ENCODE results near the gene EID2B. TPM values are rescaled to one million over a fixed set of nuclear protein-coding genes. Genes with fewer than 3 reads are reported as not detected.
A peak's percentile ranks its signal among the peaks of the same experiment; 100 is the strongest.

EID2B gene
- total RNA-seq, 1 donor: 5.1 TPM

- Histone ChIP-seq H3K4me3 (ENCODE audit: insufficient read depth, low read length) (no peak overlapping the region), H3K4me2 (ENCODE audit: insufficient read depth, low read length) (no peak overlapping the region), H3K4me1 (ENCODE audit: insufficient read depth, low read length) (peaks cover 5% of the 10 kb centered on the region), H3K79me2 (ENCODE audit: insufficient read depth, low read length) (no peaks in the 10 kb centered on the region), H4K20me1 (ENCODE audit: insufficient read depth, low read length) (no peaks in the 10 kb centered on the region), H2AFZ (ENCODE audit: low read length) (no peak overlapping the region), H3K27me3 (ENCODE audit: insufficient read depth, low read length) (peaks cover 47% of the 10 kb centered on the region), H3K27ac (ENCODE audit: low read depth, low read length) (no peak overlapping the region), H3K36me3 (ENCODE audit: insufficient read depth, low read length) (no peaks in the 10 kb centered on the region), H3K9me3 (ENCODE audit: low read depth, low read length) (no peaks in the 10 kb centered on the region)
- no peak for DNase-seq (ENCODE audit: insufficient read length, low spot score, missing footprints)
- TF ChIP-seq CTCF (IDR thresholded peaks at IDR 0.05; ENCODE audit: extremely low read depth, low read depth, low read length): no peak
Observed at GRCh38 chr19:39496063-39496462, 36.6 kb downstream of the EID2B start.

- peaks cover 9% of the 10 kb centered on the region for H3K36me3 ChIP-seq (ENCODE audit: insufficient read depth, low read length)
- H4K20me1 ChIP-seq (ENCODE audit: insufficient read depth, low read length): no peaks in the 10 kb centered on the region
- no peak overlapping the region for H3K4me2 ChIP-seq (ENCODE audit: insufficient read depth, low read length)
- peaks cover 35% of the 10 kb centered on the region for H3K27me3 ChIP-seq (ENCODE audit: insufficient read depth, low read length)
- H3K4me3 ChIP-seq (ENCODE audit: insufficient read depth, low read length): no peak overlapping the region
- TF ChIP-seq CTCF (IDR thresholded peaks at IDR 0.05; ENCODE audit: extremely low read depth, low read depth, low read length): no peak
- no peak overlapping the region for H2AFZ ChIP-seq (ENCODE audit: low read length)
- H3K27ac ChIP-seq (ENCODE audit: low read depth, low read length): no peak overlapping the region
- peaks cover 5% of the 10 kb centered on the region for H3K4me1 ChIP-seq (ENCODE audit: insufficient read depth, low read length)
- peak; percentile 43 for DNase-seq (ENCODE audit: insufficient read length, low spot score, missing footprints)
- no peaks in the 10 kb centered on the region for H3K79me2 ChIP-seq (ENCODE audit: insufficient read depth, low read length)
- no peaks in the 10 kb centered on the region for H3K9me3 ChIP-seq (ENCODE audit: low read depth, low read length)
Observed at GRCh38 chr19:39494661-39495060, 38.0 kb downstream of the EID2B start.

GRCh38 chr19:39492788-39493187 lies 39.9 kb downstream of the EID2B start:
- Histone ChIP-seq H3K27me3 (ENCODE audit: insufficient read depth, low read length) (peaks cover 18% of the 10 kb centered on the region), H3K4me2 (ENCODE audit: insufficient read depth, low read length) (no peak overlapping the region), H4K20me1 (ENCODE audit: insufficient read depth, low read length) (no peaks in the 10 kb centered on the region), H3K79me2 (ENCODE audit: insufficient read depth, low read length) (no peaks in the 10 kb centered on the region), H2AFZ (ENCODE audit: low read length) (no peak overlapping the region), H3K27ac (ENCODE audit: low read depth, low read length) (no peak overlapping the region), H3K9me3 (ENCODE audit: low read depth, low read length) (no peaks in the 10 kb centered on the region), H3K4me3 (ENCODE audit: insufficient read depth, low read length) (no peak overlapping the region), H3K36me3 (ENCODE audit: insufficient read depth, low read length) (peaks cover 26% of the 10 kb centered on the region), H3K4me1 (ENCODE audit: insufficient read depth, low read length) (no peaks in the 10 kb centered on the region)
- no peak for TF ChIP-seq CTCF (IDR thresholded peaks at IDR 0.05; ENCODE audit: extremely low read depth, low read depth, low read length)
- DNase-seq (ENCODE audit: insufficient read length, low spot score, missing footprints): no peak

GRCh38 chr19:39492225-39492624 lies 40.4 kb downstream of the EID2B start:
- TF ChIP-seq CTCF (IDR thresholded peaks at IDR 0.05; ENCODE audit: extremely low read depth, low read depth, low read length): no peak
- no peaks in the 10 kb centered on the region for H3K79me2 ChIP-seq (ENCODE audit: insufficient read depth, low read length)
- H2AFZ ChIP-seq (ENCODE audit: low read length): no peak overlapping the region
- H3K9me3 ChIP-seq (ENCODE audit: low read depth, low read length): no peaks in the 10 kb centered on the region
- no peaks in the 10 kb centered on the region for H3K4me1 ChIP-seq (ENCODE audit: insufficient read depth, low read length)
- no peak overlapping the region for H3K27ac ChIP-seq (ENCODE audit: low read depth, low read length)
- no peaks in the 10 kb centered on the region for H4K20me1 ChIP-seq (ENCODE audit: insufficient read depth, low read length)
- peaks cover 26% of the 10 kb centered on the region for H3K36me3 ChIP-seq (ENCODE audit: insufficient read depth, low read length)
- H3K4me3 ChIP-seq (ENCODE audit: insufficient read depth, low read length): no peak overlapping the region
- DNase-seq (ENCODE audit: insufficient read length, low spot score, missing footprints): peak; percentile 32
- no peak overlapping the region for H3K4me2 ChIP-seq (ENCODE audit: insufficient read depth, low read length)
- H3K27me3 ChIP-seq (ENCODE audit: insufficient read depth, low read length): peaks cover 12% of the 10 kb centered on the region

Data from osteoblast (primary cell).